Kidney (tissue), 14 donors: ENCODE results near the gene SNX11. TPM values are rescaled to one million over a fixed set of nuclear protein-coding genes. Genes with fewer than 3 reads are reported as not detected.

Source experiments
- DNase-seq, 5 donors: peaks; one replicate each; pipeline ENCODE4 v3.0.0-alpha.2; 2013 to 2020
- FAIRE-seq: peaks from 2 replicates; lab custom pipeline; 2012; peaks lifted over from hg19 to GRCh38; lab: Jason Lieb, UNC
- H3K27ac ChIP-seq, 2 donors: one replicate each; pipeline ENCODE4 v1.7.0; 2013; ENCODE audit warnings: low read depth in 2 of 2, low read length in 2 of 2, inconsistent platforms in 1 of 2
- H3K27me3 ChIP-seq: one replicate; pipeline ENCODE4 v1.7.1; 2013; ENCODE audit warnings: low read length, inconsistent platforms; ENCODE audit not compliant: control insufficient read depth, insufficient read depth
- H3K36me3 ChIP-seq, 3 donors: one replicate each; pipeline versions ENCODE4 v1.7.0 to v1.7.1; 2013; ENCODE audit warnings: low read length in 3 of 3, control low read depth in 1 of 3, inconsistent platforms in 1 of 3; ENCODE audit not compliant: insufficient read depth in 3 of 3, control insufficient read depth in 2 of 3
- H3K4me1 ChIP-seq, 3 donors: one replicate each; pipeline versions ENCODE4 v1.7.0 to v1.7.1; 2013; ENCODE audit warnings: low read length in 3 of 3, inconsistent platforms in 1 of 3, low read depth in 1 of 3; ENCODE audit not compliant: control insufficient read depth in 2 of 3, insufficient read depth in 2 of 3
- H3K4me3 ChIP-seq, 3 donors: one replicate each; pipeline versions ENCODE4 v1.7.0 to v1.8.1; 2013; ENCODE audit warnings: low read length in 3 of 3, control low read depth in 1 of 3, inconsistent platforms in 1 of 3
- H3K9ac ChIP-seq, 3 donors: one replicate each; pipeline versions ENCODE4 v1.7.0 to v1.7.1; 2013; ENCODE audit warnings: low read length in 3 of 3, control low read depth in 1 of 3, inconsistent platforms in 1 of 3
- H3K9me3 ChIP-seq, 3 donors: one replicate each; pipeline versions ENCODE4 v1.7.0 to v1.7.1; 2013; ENCODE audit warnings: low read length in 3 of 3, control low read depth in 1 of 3, inconsistent platforms in 1 of 3; ENCODE audit not compliant: control insufficient read depth in 2 of 3, insufficient read depth in 1 of 3
- CTCF ChIP-seq: IDR thresholded peaks from 3 replicates; pipeline ENCODE4 v1.5.1; 2012; ENCODE audit warnings: mild to moderate bottlenecking, moderate library complexity, borderline replicate concordance; ENCODE audit not compliant: insufficient read depth; ENCODE audit errors: extremely low read depth
- intact Hi-C: fragments of 100-400 bp; cut with DNase I; formaldehyde crosslinking; loops from one replicate; pipeline ENCODE4 v1.11.1; 2022
- polyA plus RNA-seq: library from polyadenylated mRNA; stranded (reverse); fragments of 350-450 nt; fragmentation: Illumina TruSeq; extraction: RNeasy Lipid Tissue Mini Kit (QIAGEN cat#74804); gene quantifications from one replicate; pipeline ENCODE4 v1.2.3, GENCODE V29; 2014; ENCODE audit warnings: low read depth, low replicate concordance; ENCODE audit not compliant: insufficient read depth
- total RNA-seq: library from RNA; stranded (reverse); fragmentation: NEBNext Ultra II Directional; extraction: Animal tissue kit (Norgen Biotek cat#: 25700); gene quantifications from one replicate; pipeline ENCODE4 v1.2.1, GENCODE V29; 2021
- donor health status: control.
- donor health status: control.
- donor health status: control.
- donor health status: control.
- donor health status: control.
- donor health status: DM: yes; HTN: yes; CAD: no.
- donor health status: Normal renal cell carcinoma (clear cell type).

Gene SNX11
- total and polyA plus RNA-seq, 2 donors from 2014 or later: 22.4 to 25.3 TPM

GRCh38 chr17:48101012-48101720 is 6.4 kb upstream of the SNX11 start, which contains the start of gene CBX1:
CBX1 (minus strand) TSS chr17:48101478; CDS start chr17:48077004, 24,474 bp downstream.
- Histone ChIP-seq H3K9me3 (no peaks in the 10 kb centered on the region), H3K4me1 (peaks cover 0 to 4% (median 0%) of the 10 kb centered on the region in 3 donors), H3K4me3 (peak within 1 kb of the TSS; percentile 53 to 75 (median 69)), H3K36me3 (no peaks in the 10 kb centered on the region), H3K27me3 (no peaks in the 10 kb centered on the region), H3K9ac (peak within 1 kb of the TSS; percentile 19 to 80 (median 56)), H3K27ac (peak within 1 kb of the TSS; percentile 81 to 85)
- TF ChIP-seq CTCF: no peak
- intact Hi-C loops: no loop called here
- no peak for FAIRE-seq
- DNase-seq: peak; percentile 97 to 99 (median 98)

GRCh38 chr17:48102043-48102750 is 5.4 kb upstream of the SNX11 start:
- Histone ChIP-seq H3K4me1 (peaks cover 0 to 4% (median 0%) of the 10 kb centered on the region in 3 donors), H3K9me3 (no peaks in the 10 kb centered on the region), H3K27me3 (no peaks in the 10 kb centered on the region), H3K36me3 (no peaks in the 10 kb centered on the region), H3K4me3 (no peak overlapping the region), H3K9ac (no peak overlapping the region), H3K27ac (no peak overlapping the region)
- DNase-seq: no peak
- intact Hi-C loops: no loop called here
- no peak for TF ChIP-seq CTCF
- no peak for FAIRE-seq

DNA sequence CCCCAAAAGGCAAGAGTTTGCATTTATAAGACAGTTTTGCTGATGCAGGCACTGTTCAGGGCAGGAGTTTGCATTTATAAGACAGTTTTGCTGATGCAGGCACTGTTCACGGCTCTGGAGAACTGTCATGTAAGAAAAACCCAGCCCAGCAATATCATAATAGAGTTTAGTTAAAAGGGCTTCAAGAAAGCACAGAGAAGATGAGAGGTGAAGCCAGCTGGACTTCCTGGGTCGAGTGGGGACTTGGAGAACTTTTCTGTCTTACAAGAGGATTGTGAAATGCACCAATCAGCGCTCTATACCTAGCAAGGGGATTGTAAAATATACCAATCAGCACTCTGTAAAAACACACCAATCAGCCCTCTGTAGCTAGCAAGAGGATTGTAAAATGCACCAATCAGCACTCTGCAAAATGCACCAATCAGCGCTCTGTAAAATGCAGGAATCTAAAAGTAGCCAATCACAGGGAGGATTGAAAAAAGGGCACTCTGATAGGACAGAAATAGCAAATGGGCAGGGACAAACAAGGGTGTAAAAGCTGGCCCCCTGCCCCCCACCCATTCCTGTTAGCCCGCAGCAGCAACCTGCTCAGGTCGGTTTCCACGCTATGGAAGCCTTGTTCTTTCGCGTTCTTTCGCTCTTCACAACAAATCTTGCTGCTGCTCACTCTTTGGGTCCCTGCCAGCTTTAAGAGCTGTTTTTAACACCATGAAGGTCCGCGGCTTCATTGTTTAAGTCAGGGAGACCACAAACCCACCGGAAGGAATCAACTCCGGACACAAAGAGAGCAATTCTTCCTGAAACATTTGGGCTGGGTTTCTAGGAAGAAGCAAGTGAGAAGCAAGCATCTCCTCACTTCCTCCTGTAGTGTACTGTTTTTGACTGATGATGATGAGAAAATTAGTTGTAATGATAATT is 4.5 kb upstream of the SNX11 start:
- Histone ChIP-seq H3K9ac (no peak overlapping the region), H3K27me3 (no peaks in the 10 kb centered on the region), H3K4me1 (peaks cover 0 to 5% (median 0%) of the 10 kb centered on the region in 3 donors), H3K27ac (no peak overlapping the region), H3K9me3 (no peaks in the 10 kb centered on the region), H3K36me3 (no peaks in the 10 kb centered on the region), H3K4me3 (no peak overlapping the region)
- DNase-seq (no peak), FAIRE-seq (no peak)
- no peak for TF ChIP-seq CTCF
- intact Hi-C loops: no loop called here
